Neural cell (in vitro differentiated cells): Measurements from ENCODE around the gene PCDH9. TPM values are rescaled to one million over a fixed set of nuclear protein-coding genes. Genes with fewer than 3 reads are reported as not detected.

Experiments
- H2AFZ ChIP-seq: fragments of 200-600, 300-800 bp; sonication (generic), shearing (Covaris generic); 2 replicates; pipeline ENCODE4 v1.6.0; 2014; ENCODE audit warnings: low read depth, mild to moderate bottlenecking, antibody characterized with exemption, low read length, moderate library complexity
- H3F3A ChIP-seq: fragments of 200-600 bp; shearing (Covaris generic); 2 replicates; pipeline ENCODE4 v1.6.1; 2016; ENCODE audit warnings: mild to moderate bottlenecking, moderate library complexity, mixed read lengths, antibody characterized with exemption, low read length; ENCODE audit not compliant: insufficient read depth, poor library complexity, severe bottlenecking
- H3K27ac ChIP-seq: fragments of 200-600, 300-800 bp; sonication (generic), shearing (Covaris generic); 2 replicates; pipeline ENCODE4 v1.5.1; 2014; ENCODE audit warnings: mild to moderate bottlenecking, low read length, moderate library complexity
- H3K27me3 ChIP-seq: fragments of 300-800, 200-600 bp; sonication (generic), shearing (Covaris generic); 2 replicates; pipeline ENCODE4 v1.6.0; 2014; ENCODE audit warnings: mild to moderate bottlenecking, low read depth, low read length, moderate library complexity; ENCODE audit not compliant: insufficient read depth
- H3K36me3 ChIP-seq: fragments of 300-800, 200-600 bp; sonication (generic), shearing (Covaris generic); 2 replicates; pipeline ENCODE4 v1.5.1; 2014; ENCODE audit warnings: mild to moderate bottlenecking, antibody characterized with exemption, low read length, moderate library complexity; ENCODE audit not compliant: insufficient read depth
- H3K4me2 ChIP-seq: fragments of 300-800, 200-600 bp; sonication (generic), shearing (Covaris generic); 2 replicates; pipeline ENCODE4 v1.6.0; 2014; ENCODE audit warnings: mild to moderate bottlenecking, low read length
- H3K4me3 ChIP-seq: fragments of 300-800, 200-600 bp; sonication (generic), shearing (Covaris generic); 2 replicates; pipeline ENCODE4 v1.5.1; 2014; ENCODE audit warnings: mild to moderate bottlenecking, low read length, moderate library complexity
- H3K79me2 ChIP-seq: fragments of 200-600 bp; shearing (Covaris generic); replicated peaks from 2 replicates; pipeline ENCODE4 v1.6.0; 2014; ENCODE audit warnings: mild to moderate bottlenecking, low read length, moderate library complexity; ENCODE audit not compliant: insufficient read depth
- H3K9ac ChIP-seq: fragments of 300-800, 200-600 bp; sonication (generic), shearing (Covaris generic); 2 replicates; pipeline ENCODE4 v1.6.1; 2016; ENCODE audit warnings: mild to moderate bottlenecking, low read length, mixed read lengths
- H3K9me2 ChIP-seq: fragments of 200-600 bp; shearing (Covaris generic); 2 replicates; pipeline ENCODE4 v1.6.1; 2016; ENCODE audit warnings: mild to moderate bottlenecking, low read length, mixed read lengths; ENCODE audit not compliant: insufficient read depth
- H3K9me3 ChIP-seq: fragments of 200-600, 300-800 bp; sonication (generic), shearing (Covaris generic); 2 replicates; pipeline ENCODE4 v1.6.1; 2016; ENCODE audit warnings: mild to moderate bottlenecking, mixed run types, low read length, moderate library complexity, mixed read lengths
- H4K20me1 ChIP-seq: fragments of 200-600 bp; shearing (Covaris generic); 2 replicates; pipeline ENCODE4 v1.6.1; 2016; ENCODE audit warnings: mild to moderate bottlenecking, mixed run types; ENCODE audit not compliant: insufficient read depth
- EP300 ChIP-seq: fragments of 450-650 bp; conservative IDR thresholded peaks from 2 replicates; pipeline ENCODE4 v1.6.1; 2014; ENCODE audit warnings: antibody characterized with exemption, mild to moderate bottlenecking, moderate library complexity; ENCODE audit not compliant: poor library complexity, severe bottlenecking
- EZH2 ChIP-seq: fragments of 200-600, 300-800 bp; shearing (Covaris generic), sonication (generic); IDR thresholded peaks from 2 replicates; pipeline ENCODE4 v1.6.1; 2014; ENCODE audit warnings: antibody characterized with exemption, low read length, borderline replicate concordance, mild to moderate bottlenecking; ENCODE audit not compliant: insufficient read depth, poor library complexity, severe bottlenecking
- MXI1 ChIP-seq: fragments of 450-650 bp; conservative IDR thresholded peaks from 2 replicates; pipeline ENCODE4 v1.6.1; 2014; ENCODE audit warnings: antibody characterized with exemption, mild to moderate bottlenecking; ENCODE audit not compliant: poor library complexity, severe bottlenecking
- POLR2AphosphoS5 ChIP-seq: IDR thresholded peaks from 2 replicates; pipeline ENCODE4 v1.6.1; 2012
- RAD21 ChIP-seq: fragments of 450-650 bp; conservative IDR thresholded peaks from 2 replicates; pipeline ENCODE4 v1.6.1; 2014; ENCODE audit warnings: antibody characterized with exemption, mild to moderate bottlenecking, moderate library complexity
- SMC3 ChIP-seq: fragments of 450-650 bp; conservative IDR thresholded peaks from 2 replicates; pipeline ENCODE4 v1.6.1; 2014; ENCODE audit warnings: antibody characterized with exemption, mild to moderate bottlenecking, moderate library complexity; ENCODE audit not compliant: poor library complexity
- TAF1 ChIP-seq: IDR thresholded peaks from 2 replicates; pipeline ENCODE4 v1.6.1; 2012; ENCODE audit warnings: low read depth
- polyA plus RNA-seq: library from polyadenylated mRNA; depleted of rRNA; stranded (reverse); fragments of >200 nt; gene quantifications from 2 replicates; pipeline ENCODE4 v1.2.3, GENCODE V29; 2014
- TF ChIP-seq, protein P1 (sequence below): IDR thresholded peaks from 2 replicates; pipeline ENCODE4 v1.6.1; 2012; ENCODE audit warnings: borderline replicate concordance
- TF ChIP-seq, protein P2 (sequence below): fragments of 450-650 bp; IDR thresholded peaks from 2 replicates; pipeline ENCODE4 v1.5.1; 2014; ENCODE audit warnings: antibody characterized with exemption, mild to moderate bottlenecking, moderate library complexity; ENCODE audit not compliant: poor library complexity, severe bottlenecking

The PCDH9 gene
- polyA plus RNA-seq, 1 donor from 2014 or later: 4.6 TPM

DNA sequence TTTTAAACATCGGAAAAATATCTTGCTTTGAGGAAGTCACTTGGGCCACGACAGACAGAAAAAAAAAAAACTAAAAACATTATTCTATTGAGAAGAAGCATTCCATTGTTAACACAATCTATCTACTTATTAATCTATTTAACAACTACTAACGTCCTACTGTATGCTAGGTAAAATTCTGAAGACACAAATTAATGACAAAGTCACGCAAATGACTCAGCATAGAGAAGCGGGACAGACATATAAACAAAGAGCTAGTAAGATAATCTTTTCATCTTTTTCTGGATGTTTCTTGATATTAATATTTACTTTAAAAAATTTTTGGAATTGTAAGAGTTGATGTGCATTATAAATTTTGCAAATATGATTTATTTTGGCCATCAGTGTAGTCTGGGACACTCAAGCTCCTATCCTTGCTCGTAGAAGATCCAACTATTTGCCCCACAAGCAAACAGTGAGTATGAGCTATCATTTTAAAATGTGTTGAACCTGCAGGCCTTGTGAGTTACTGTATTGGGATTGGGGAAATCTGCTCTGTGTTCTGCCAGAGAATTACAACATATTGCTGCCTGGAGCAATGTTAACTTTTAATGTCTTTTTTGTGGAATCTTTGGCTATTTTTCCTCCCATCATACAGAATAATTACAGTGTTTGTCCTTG lies 109.1 kb downstream of the PCDH9 start:
- Histone ChIP-seq H3K36me3 (no peaks in the 10 kb centered on the region), H3K9me3 (no peaks in the 10 kb centered on the region), H3K27ac (no peak overlapping the region), H2AFZ (no peak overlapping the region), H3K9ac (no peak overlapping the region), H3K79me2 (no peaks in the 10 kb centered on the region), H3F3A (no peaks in the 10 kb centered on the region), H3K9me2 (no peaks in the 10 kb centered on the region), H3K4me2 (no peak overlapping the region), H4K20me1 (no peaks in the 10 kb centered on the region), H3K4me3 (no peak overlapping the region), H3K27me3 (no peaks in the 10 kb centered on the region)
- TF ChIP-seq, protein P1, sequence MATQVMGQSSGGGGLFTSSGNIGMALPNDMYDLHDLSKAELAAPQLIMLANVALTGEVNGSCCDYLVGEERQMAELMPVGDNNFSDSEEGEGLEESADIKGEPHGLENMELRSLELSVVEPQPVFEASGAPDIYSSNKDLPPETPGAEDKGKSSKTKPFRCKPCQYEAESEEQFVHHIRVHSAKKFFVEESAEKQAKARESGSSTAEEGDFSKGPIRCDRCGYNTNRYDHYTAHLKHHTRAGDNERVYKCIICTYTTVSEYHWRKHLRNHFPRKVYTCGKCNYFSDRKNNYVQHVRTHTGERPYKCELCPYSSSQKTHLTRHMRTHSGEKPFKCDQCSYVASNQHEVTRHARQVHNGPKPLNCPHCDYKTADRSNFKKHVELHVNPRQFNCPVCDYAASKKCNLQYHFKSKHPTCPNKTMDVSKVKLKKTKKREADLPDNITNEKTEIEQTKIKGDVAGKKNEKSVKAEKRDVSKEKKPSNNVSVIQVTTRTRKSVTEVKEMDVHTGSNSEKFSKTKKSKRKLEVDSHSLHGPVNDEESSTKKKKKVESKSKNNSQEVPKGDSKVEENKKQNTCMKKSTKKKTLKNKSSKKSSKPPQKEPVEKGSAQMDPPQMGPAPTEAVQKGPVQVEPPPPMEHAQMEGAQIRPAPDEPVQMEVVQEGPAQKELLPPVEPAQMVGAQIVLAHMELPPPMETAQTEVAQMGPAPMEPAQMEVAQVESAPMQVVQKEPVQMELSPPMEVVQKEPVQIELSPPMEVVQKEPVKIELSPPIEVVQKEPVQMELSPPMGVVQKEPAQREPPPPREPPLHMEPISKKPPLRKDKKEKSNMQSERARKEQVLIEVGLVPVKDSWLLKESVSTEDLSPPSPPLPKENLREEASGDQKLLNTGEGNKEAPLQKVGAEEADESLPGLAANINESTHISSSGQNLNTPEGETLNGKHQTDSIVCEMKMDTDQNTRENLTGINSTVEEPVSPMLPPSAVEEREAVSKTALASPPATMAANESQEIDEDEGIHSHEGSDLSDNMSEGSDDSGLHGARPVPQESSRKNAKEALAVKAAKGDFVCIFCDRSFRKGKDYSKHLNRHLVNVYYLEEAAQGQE: no peak
- TF ChIP-seq, protein P2, sequence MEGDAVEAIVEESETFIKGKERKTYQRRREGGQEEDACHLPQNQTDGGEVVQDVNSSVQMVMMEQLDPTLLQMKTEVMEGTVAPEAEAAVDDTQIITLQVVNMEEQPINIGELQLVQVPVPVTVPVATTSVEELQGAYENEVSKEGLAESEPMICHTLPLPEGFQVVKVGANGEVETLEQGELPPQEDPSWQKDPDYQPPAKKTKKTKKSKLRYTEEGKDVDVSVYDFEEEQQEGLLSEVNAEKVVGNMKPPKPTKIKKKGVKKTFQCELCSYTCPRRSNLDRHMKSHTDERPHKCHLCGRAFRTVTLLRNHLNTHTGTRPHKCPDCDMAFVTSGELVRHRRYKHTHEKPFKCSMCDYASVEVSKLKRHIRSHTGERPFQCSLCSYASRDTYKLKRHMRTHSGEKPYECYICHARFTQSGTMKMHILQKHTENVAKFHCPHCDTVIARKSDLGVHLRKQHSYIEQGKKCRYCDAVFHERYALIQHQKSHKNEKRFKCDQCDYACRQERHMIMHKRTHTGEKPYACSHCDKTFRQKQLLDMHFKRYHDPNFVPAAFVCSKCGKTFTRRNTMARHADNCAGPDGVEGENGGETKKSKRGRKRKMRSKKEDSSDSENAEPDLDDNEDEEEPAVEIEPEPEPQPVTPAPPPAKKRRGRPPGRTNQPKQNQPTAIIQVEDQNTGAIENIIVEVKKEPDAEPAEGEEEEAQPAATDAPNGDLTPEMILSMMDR: no peak
- TF ChIP-seq POLR2AphosphoS5 (no peak), SMC3 (no peak), RAD21 (no peak), MXI1 (no peak), EP300 (no peak), EZH2 (no peak), TAF1 (no peak)

DNA sequence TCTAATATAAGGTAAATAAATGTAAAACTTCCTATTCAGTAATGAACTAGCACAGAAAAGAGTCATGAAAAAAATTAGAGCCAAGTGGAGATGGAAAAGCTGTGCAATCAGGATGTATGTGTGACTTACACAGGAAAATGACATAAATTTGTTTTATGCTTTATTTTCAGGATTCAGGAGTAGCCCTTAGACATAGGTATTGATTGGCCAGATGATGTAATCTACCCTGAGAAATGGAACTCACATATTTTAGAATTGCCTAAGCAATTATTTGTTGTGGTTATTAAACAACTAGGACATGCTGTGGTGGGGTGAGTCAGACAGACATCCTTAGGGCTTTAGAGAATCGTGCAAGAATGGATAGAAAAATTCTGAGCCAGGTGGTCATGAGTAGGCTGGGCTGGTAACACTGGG lies 110.6 kb downstream of the PCDH9 start:
- Histone ChIP-seq H3K9me3 (no peaks in the 10 kb centered on the region), H4K20me1 (no peaks in the 10 kb centered on the region), H3K27me3 (no peaks in the 10 kb centered on the region), H3K79me2 (no peaks in the 10 kb centered on the region), H3K4me2 (no peak overlapping the region), H2AFZ (no peak overlapping the region), H3K27ac (no peak overlapping the region), H3K36me3 (no peaks in the 10 kb centered on the region), H3K4me3 (no peak overlapping the region), H3K9ac (no peak overlapping the region), H3K9me2 (no peaks in the 10 kb centered on the region), H3F3A (no peaks in the 10 kb centered on the region)
- TF ChIP-seq, protein P2: no peak
- TF ChIP-seq RAD21: no peak
- no peak for TF ChIP-seq EZH2
- TF ChIP-seq EP300: no peak
- no peak for TF ChIP-seq SMC3
- TF ChIP-seq MXI1: no peak
- TF ChIP-seq TAF1: no peak
- no peak for TF ChIP-seq POLR2AphosphoS5
- TF ChIP-seq, protein P1: no peak
